Trophoblast cell (in vitro differentiated cells and primary cell): ENCODE data around the gene CXADR.

Experiments
- DNase-seq, 2 donors: peaks; one replicate each; pipeline ENCODE4 v3.0.0-alpha.2; 2016
- H2AFZ ChIP-seq: 2 replicates; pipeline ENCODE4 v1.6.1; 2013; ENCODE audit warnings: low read length, moderate library complexity, mild to moderate bottlenecking; ENCODE audit not compliant: insufficient read depth, poor library complexity
- H2AK5ac ChIP-seq: 2 replicates; pipeline ENCODE4 v1.6.1; 2013; ENCODE audit warnings: mild to moderate bottlenecking, low read length
- H2BK120ac ChIP-seq: 2 replicates; pipeline ENCODE4 v1.6.1; 2013; ENCODE audit warnings: low read length, mild to moderate bottlenecking, moderate library complexity; ENCODE audit not compliant: insufficient read depth, poor library complexity
- H2BK12ac ChIP-seq: 2 replicates; pipeline ENCODE4 v1.6.1; 2013; ENCODE audit warnings: mild to moderate bottlenecking, low read length, moderate library complexity
- H2BK5ac ChIP-seq: 2 replicates; pipeline ENCODE4 v1.6.1; 2013; ENCODE audit warnings: low read length, low read depth, moderate library complexity, mild to moderate bottlenecking; ENCODE audit not compliant: poor library complexity
- H3K14ac ChIP-seq: 2 replicates; pipeline ENCODE4 v1.6.1; 2013; ENCODE audit warnings: mild to moderate bottlenecking, low read length
- H3K18ac ChIP-seq: 2 replicates; pipeline ENCODE4 v1.6.1; 2013; ENCODE audit warnings: mild to moderate bottlenecking, low read length
- H3K23ac ChIP-seq: 2 replicates; pipeline ENCODE4 v1.6.1; 2013; ENCODE audit warnings: low read length
- H3K27ac ChIP-seq: 2 replicates; pipeline ENCODE4 v1.5.1; 2013; ENCODE audit warnings: low read depth, mild to moderate bottlenecking, inconsistent platforms, low read length, moderate library complexity
- H3K27me3 ChIP-seq: 2 replicates; pipeline ENCODE4 v1.6.1; 2013; ENCODE audit warnings: inconsistent platforms, mild to moderate bottlenecking, low read length, moderate library complexity; ENCODE audit not compliant: insufficient read depth
- H3K36me3 ChIP-seq, 2 experiments: 1 replicate in 1 of 2; 2 replicates in 1 of 2; pipeline ENCODE4 v1.6.1; 2013; ENCODE audit warnings: low read length in 2 of 2, mild to moderate bottlenecking in 2 of 2, moderate library complexity in 1 of 2; ENCODE audit not compliant: insufficient read depth in 2 of 2, control insufficient read depth in 1 of 2
- H3K4ac ChIP-seq: 2 replicates; pipeline ENCODE4 v1.6.1; 2013; ENCODE audit warnings: low read depth, mild to moderate bottlenecking, low read length, moderate library complexity
- H3K4me1 ChIP-seq, 2 experiments: 1 replicate in 1 of 2; 2 replicates in 1 of 2; pipeline ENCODE4 v1.6.1; 2013; ENCODE audit warnings: low read length in 2 of 2, mild to moderate bottlenecking in 2 of 2, moderate library complexity in 1 of 2; ENCODE audit not compliant: insufficient read depth in 2 of 2, control insufficient read depth in 1 of 2
- H3K4me2 ChIP-seq: 2 replicates; pipeline ENCODE4 v1.6.1; 2013; ENCODE audit warnings: inconsistent platforms, mild to moderate bottlenecking, low read length, moderate library complexity
- H3K4me3 ChIP-seq: 2 replicates; pipeline ENCODE4 v1.5.1; 2013; ENCODE audit warnings: mild to moderate bottlenecking, low read depth, low read length, inconsistent platforms
- H3K79me1 ChIP-seq: one replicate; pipeline ENCODE4 v1.6.1; 2013; ENCODE audit warnings: low read length
- H3K79me2 ChIP-seq: 2 replicates; pipeline ENCODE4 v1.6.1; 2013; ENCODE audit warnings: low read length, mild to moderate bottlenecking; ENCODE audit not compliant: control insufficient read depth, insufficient read depth, poor library complexity
- H3K9ac ChIP-seq: 2 replicates; pipeline ENCODE4 v1.6.1; 2013; ENCODE audit warnings: mild to moderate bottlenecking, low read length
- H3K9me3 ChIP-seq: 2 replicates; pipeline ENCODE4 v1.6.1; 2013; ENCODE audit warnings: low read depth, mild to moderate bottlenecking, control low read depth, inconsistent platforms, low read length; ENCODE audit not compliant: insufficient read depth
- H4K12ac ChIP-seq: 2 replicates; pipeline ENCODE4 v1.6.1; 2013; ENCODE audit warnings: low read depth, mild to moderate bottlenecking, low read length, moderate library complexity
- H4K8ac ChIP-seq: 2 replicates; pipeline ENCODE4 v1.6.1; 2013; ENCODE audit warnings: low read depth, mild to moderate bottlenecking, low read length, moderate library complexity
- H4K91ac ChIP-seq: one replicate; pipeline ENCODE4 v1.6.1; 2013; ENCODE audit warnings: low read depth, mild to moderate bottlenecking, low read length, moderate library complexity
- WGBS: extraction: QIAGEN DNeasy Blood & Tissue Kit; methylation state at CpG from one replicate; pipeline ENCODE4 v1.1.7; 2013; ENCODE audit warnings: missing lambda C conversion rate; ENCODE audit not compliant: insufficient read length, insufficient coverage; ENCODE audit errors: extremely low coverage; 5-methylcytosine and 5-hydroxymethylcytosine counted together

CXADR gene

DNA sequence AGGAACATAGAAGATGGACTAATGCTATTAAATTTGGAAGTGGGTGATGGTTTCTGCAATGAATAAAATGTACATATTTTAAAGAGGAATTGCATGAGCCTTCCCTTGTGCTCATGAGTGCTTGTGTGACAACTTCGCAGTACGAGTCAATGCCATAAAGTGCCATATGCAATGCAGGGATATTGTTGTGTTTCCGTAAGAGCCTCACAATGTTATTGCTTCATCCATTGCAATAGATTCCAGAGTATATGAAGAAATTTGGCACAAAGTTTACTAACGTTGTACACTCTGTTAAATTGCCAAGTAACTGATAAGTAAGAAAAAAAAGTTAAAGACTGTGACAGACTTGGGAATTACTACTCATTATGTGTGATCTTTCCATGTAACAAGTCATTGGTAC lies 77.6 kb downstream of the CXADR start:
- H3K4ac ChIP-seq: no peak overlapping the region
- no peak overlapping the region for H3K4me2 ChIP-seq
- no peak overlapping the region for H3K9ac ChIP-seq
- H3K79me1 ChIP-seq: no peaks in the 10 kb centered on the region
- H2AFZ ChIP-seq: no peak overlapping the region
- H3K4me1 ChIP-seq: no peaks in the 10 kb centered on the region
- peaks cover 0 to 3% of the 10 kb centered on the region in 2 experiments for H3K36me3 ChIP-seq
- H3K79me2 ChIP-seq: no peaks in the 10 kb centered on the region
- no peak overlapping the region for H2BK120ac ChIP-seq
- H3K4me3 ChIP-seq: no peak overlapping the region
- H3K14ac ChIP-seq: no peak overlapping the region
- H3K18ac ChIP-seq: no peak overlapping the region
- no peak overlapping the region for H2BK5ac ChIP-seq
- H4K12ac ChIP-seq: no peak overlapping the region
- no peak overlapping the region for H4K8ac ChIP-seq
- no peaks in the 10 kb centered on the region for H3K9me3 ChIP-seq
- no peak overlapping the region for H2BK12ac ChIP-seq
- no CpG with 5 or more reads among the region's 4 CpGs for WGBS
- peak in 1 of 2 donors; percentile 10 for DNase-seq
- H3K27ac ChIP-seq: no peak overlapping the region
- no peak overlapping the region for H4K91ac ChIP-seq
- no peaks in the 10 kb centered on the region for H3K27me3 ChIP-seq
- H3K23ac ChIP-seq: no peak overlapping the region
- no peak overlapping the region for H2AK5ac ChIP-seq

DNA sequence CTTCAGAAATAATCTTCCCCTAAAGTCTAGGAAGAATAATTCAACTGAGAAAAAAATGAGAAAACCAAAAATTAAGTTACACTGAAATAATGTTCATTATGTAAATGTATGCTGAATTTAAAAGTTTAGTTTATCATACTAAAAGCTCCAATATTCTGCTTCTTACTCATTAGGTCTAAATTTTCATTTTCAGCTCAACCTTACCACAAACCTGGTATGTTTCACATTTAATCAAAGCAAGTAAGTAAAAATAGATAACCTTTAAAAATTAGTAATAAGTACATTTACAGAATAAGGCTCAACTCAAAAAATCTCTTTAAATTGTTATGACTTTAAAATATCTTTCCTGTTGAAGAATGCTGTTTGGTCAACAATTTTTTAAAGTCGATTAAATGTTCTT lies 84.8 kb downstream of the CXADR start:
- no peak overlapping the region for H4K12ac ChIP-seq
- H2BK12ac ChIP-seq: no peak overlapping the region
- no peaks in the 10 kb centered on the region for H3K79me2 ChIP-seq
- H3K27ac ChIP-seq: no peak overlapping the region
- H4K91ac ChIP-seq: no peak overlapping the region
- H3K79me1 ChIP-seq: no peaks in the 10 kb centered on the region
- no peak overlapping the region for H3K18ac ChIP-seq
- peaks cover 13 to 19% of the 10 kb centered on the region in 2 experiments for H3K36me3 ChIP-seq
- DNase-seq: no peak
- no peak overlapping the region for H2BK120ac ChIP-seq
- H3K14ac ChIP-seq: no peak overlapping the region
- H3K4ac ChIP-seq: no peak overlapping the region
- H2BK5ac ChIP-seq: no peak overlapping the region
- no peak overlapping the region for H3K4me2 ChIP-seq
- H2AK5ac ChIP-seq: no peak overlapping the region
- WGBS: no CpG with 5 or more reads among the region's 1 CpG
- H3K23ac ChIP-seq: no peak overlapping the region
- H3K27me3 ChIP-seq: no peaks in the 10 kb centered on the region
- H3K9ac ChIP-seq: no peak overlapping the region
- no peak overlapping the region for H3K4me3 ChIP-seq
- no peaks in the 10 kb centered on the region for H3K4me1 ChIP-seq
- H2AFZ ChIP-seq: no peak overlapping the region
- H4K8ac ChIP-seq: no peak overlapping the region
- H3K9me3 ChIP-seq: no peaks in the 10 kb centered on the region

DNA sequence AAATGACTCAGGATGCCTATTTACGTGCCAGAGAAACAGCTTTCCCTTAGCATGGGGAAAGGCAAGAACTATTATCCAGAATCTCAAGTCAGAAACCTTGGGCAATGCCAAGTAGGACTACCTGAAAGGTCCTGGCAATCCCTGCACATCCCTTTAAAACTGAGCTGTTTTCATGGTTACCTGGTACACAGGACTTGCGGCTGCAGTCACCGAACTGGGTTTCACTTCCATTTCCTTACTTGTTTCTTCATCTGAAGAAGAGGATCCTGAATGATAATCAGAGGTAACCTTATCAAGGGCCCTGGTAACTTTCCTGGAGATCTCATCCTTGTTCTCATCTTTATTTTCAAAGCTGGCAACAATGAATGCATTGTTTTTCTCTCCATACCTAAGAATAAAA lies 85.6 kb downstream of the CXADR start:
- Histone ChIP-seq H3K36me3 (peaks cover 13 to 20% of the 10 kb centered on the region in 2 experiments), H3K27me3 (no peaks in the 10 kb centered on the region), H2BK120ac (no peak overlapping the region), H4K91ac (no peak overlapping the region), H3K4ac (no peak overlapping the region), H3K9ac (no peak overlapping the region), H2AFZ (no peak overlapping the region), H3K9me3 (no peaks in the 10 kb centered on the region), H3K4me2 (no peak overlapping the region), H3K23ac (no peak overlapping the region), H2BK12ac (no peak overlapping the region), H4K12ac (no peak overlapping the region), H3K18ac (no peak overlapping the region), H2BK5ac (no peak overlapping the region), H3K79me2 (no peaks in the 10 kb centered on the region), H4K8ac (no peak overlapping the region), H3K4me1 (no peaks in the 10 kb centered on the region), H3K27ac (no peak overlapping the region), H3K79me1 (no peaks in the 10 kb centered on the region), H3K14ac (no peak overlapping the region), H3K4me3 (no peak overlapping the region), H2AK5ac (no peak overlapping the region)
- DNase-seq: no peak
- no CpG with 5 or more reads among the region's 3 CpGs for WGBS

GRCh38 chr21:17602874-17603273 lies 90.0 kb downstream of the CXADR start:
- Histone ChIP-seq H2BK120ac (no peak overlapping the region), H2AFZ (no peak overlapping the region), H2BK5ac (no peak overlapping the region), H3K4me3 (no peak overlapping the region), H3K27me3 (no peaks in the 10 kb centered on the region), H3K14ac (no peak overlapping the region), H3K27ac (no peak overlapping the region), H3K4me1 (peaks cover 1% of the 10 kb centered on the region in 2 experiments), H2AK5ac (no peak overlapping the region), H4K8ac (no peak overlapping the region), H3K79me1 (peaks cover 1% of the 10 kb centered on the region), H4K12ac (no peak overlapping the region), H2BK12ac (no peak overlapping the region), H3K79me2 (peaks cover 1% of the 10 kb centered on the region), H3K4me2 (no peak overlapping the region), H4K91ac (no peak overlapping the region), H3K4ac (no peak overlapping the region), H3K18ac (no peak overlapping the region), H3K36me3 (peaks cover 20 to 33% of the 10 kb centered on the region in 2 experiments), H3K9me3 (no peaks in the 10 kb centered on the region), H3K23ac (no peak overlapping the region), H3K9ac (no peak overlapping the region)
- no CpG with 5 or more reads among the region's 3 CpGs for WGBS
- no peak for DNase-seq
